ENCODE data around the gene R3HCC1L. TPM values are rescaled to one million over a fixed set of nuclear protein-coding genes. Genes with fewer than 3 reads are reported as not detected.

The R3HCC1L gene
- polyA plus RNA-seq, 2 of the 4 experiments (the other 2 are of a cell fraction), result 11.0 to 15.2 TPM

DNA sequence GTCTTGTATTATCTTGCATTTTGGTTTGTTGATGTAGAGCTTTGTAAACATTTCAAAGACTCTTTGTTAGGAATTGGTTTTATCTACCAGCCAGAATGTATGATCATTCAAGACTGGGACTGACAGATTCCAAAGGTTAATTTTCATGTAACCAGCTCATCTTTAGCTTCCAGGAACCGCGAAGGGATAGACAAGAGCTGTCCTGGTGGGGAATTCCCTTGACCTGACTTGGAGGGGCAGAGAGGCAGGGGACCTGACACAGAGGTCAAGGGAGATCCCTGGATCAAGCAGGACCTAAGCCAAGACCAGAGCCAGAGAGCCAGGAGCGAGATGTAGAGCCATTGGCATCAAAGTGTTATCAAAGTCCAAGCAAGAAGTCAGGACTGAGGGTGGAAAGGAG is 140.1 kb downstream of the R3HCC1L start:
- Histone ChIP-seq H3K9me3 (0 out of 3 replicates have a peak, but pooled peaks cover 2% of the 10 kb centered on the region), H3K4me1 (peaks cover 11% of the 10 kb centered on the region), H3K4me3 (no peak overlapping the region), H3K4me2 (no peak overlapping the region), H3K27ac (no peak overlapping the region)
- 75% methylated on average over 3 of the region's 3 CpGs for WGBS (ENCODE audit: missing lambda C conversion rate)
- TF ChIP-seq KDM5A (IDR thresholded peaks at IDR 0.05) (no peak), SREBF2 (IDR thresholded peaks at IDR 0.05) (no peak), HOXB5 (CRISPR knock-in tag; IDR thresholded peaks at IDR 0.05) (no peak), RNF2 (IDR thresholded peaks at IDR 0.05; ENCODE audit: borderline replicate concordance, low read depth) (no peak), CBX2 (IDR thresholded peaks at IDR 0.05; ENCODE audit: borderline replicate concordance, low read depth) (no peak), EHF (CRISPR knock-in tag; IDR thresholded peaks at IDR 0.05) (no peak), REST (IDR thresholded peaks at IDR 0.05) (no peak), RARB (CRISPR knock-in tag; IDR thresholded peaks at IDR 0.05) (no peak), ZSCAN20 (CRISPR knock-in tag; IDR thresholded peaks at IDR 0.05) (no peak), TFCP2L1 (CRISPR knock-in tag; IDR thresholded peaks at IDR 0.05) (no peak), USF2 (IDR thresholded peaks at IDR 0.05) (no peak), MAFK (IDR thresholded peaks at IDR 0.05; ENCODE audit: partially characterized antibody) (no peak), TP53 (CRISPR knock-in tag; IDR thresholded peaks at IDR 0.05) (no peak), CHD4 (IDR thresholded peaks at IDR 0.05; ENCODE audit: borderline replicate concordance) (no peak), ATOH8 (CRISPR knock-in tag; IDR thresholded peaks at IDR 0.05; ENCODE audit: low read depth) (no peak), HDAC2 (IDR thresholded peaks at IDR 0.05) (no peak), MAX (IDR thresholded peaks at IDR 0.05) (no peak)
- TF ChIP-seq, protein P1, sequence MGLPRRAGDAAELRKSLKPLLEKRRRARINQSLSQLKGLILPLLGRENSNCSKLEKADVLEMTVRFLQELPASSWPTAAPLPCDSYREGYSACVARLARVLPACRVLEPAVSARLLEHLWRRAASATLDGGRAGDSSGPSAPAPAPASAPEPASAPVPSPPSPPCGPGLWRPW (IDR thresholded peaks at IDR 0.05), result no peak
- TF ChIP-seq, protein P2, sequence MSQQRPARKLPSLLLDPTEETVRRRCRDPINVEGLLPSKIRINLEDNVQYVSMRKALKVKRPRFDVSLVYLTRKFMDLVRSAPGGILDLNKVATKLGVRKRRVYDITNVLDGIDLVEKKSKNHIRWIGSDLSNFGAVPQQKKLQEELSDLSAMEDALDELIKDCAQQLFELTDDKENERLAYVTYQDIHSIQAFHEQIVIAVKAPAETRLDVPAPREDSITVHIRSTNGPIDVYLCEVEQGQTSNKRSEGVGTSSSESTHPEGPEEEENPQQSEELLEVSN (IDR thresholded peaks at IDR 0.05; ENCODE audit: borderline replicate concordance, low read depth), result no peak
- ChIA-PET POLR2A (no interaction called here), CTCF (interaction anchor here (0.7 to 1.6 kb wide), 3 partner anchors 20 to 129 kb away, joined by 4 to 5 read pairs (median 4); no protein-coding TSS in a partner anchor)
- ATAC-seq, result no peak
- no peak for DNase-seq (ENCODE audit: low read depth in 1 of 2, low spot score in 1 of 2)
- FAIRE-seq, result no peak

DNA sequence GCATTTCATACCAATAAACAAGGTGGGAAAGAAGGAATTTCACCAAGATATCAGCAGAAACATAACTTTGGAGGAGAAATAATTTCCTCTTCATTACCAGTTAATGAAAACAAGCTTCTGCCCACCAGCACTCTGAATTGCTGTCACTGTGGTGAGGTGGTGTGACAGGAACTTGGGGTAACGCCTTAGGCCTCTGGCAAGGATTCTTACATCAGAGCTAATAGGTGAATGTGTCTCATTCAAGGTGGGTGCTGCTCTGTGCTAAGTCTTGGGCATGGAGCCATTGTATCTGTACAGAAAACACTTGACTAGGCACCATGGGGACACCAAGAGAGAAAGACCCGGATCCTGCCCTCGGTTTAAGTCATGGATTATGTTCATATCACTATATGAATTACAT is 141.9 kb downstream of the R3HCC1L start:
- Histone ChIP-seq H3K4me1 (no peaks in the 10 kb centered on the region), H3K27ac (no peak overlapping the region), H3K9me3 (0 out of 3 replicates have a peak, but pooled peaks cover 2% of the 10 kb centered on the region), H3K4me3 (no peak overlapping the region), H3K4me2 (no peak overlapping the region)
- ATAC-seq (no peak), FAIRE-seq (no peak), DNase-seq (ENCODE audit: low read depth in 1 of 2, low spot score in 1 of 2) (no peak)
- ChIA-PET CTCF (interaction anchor here (0.7 to 2.4 kb wide), 4 partner anchors 9 to 106 kb away, joined by 3 to 6 read pairs (median 4); partner anchors contain the start of gene LOXL4), POLR2A (no interaction called here)
- TF ChIP-seq PHF8 (IDR thresholded peaks at IDR 0.05; ENCODE audit: borderline replicate concordance, low read depth) (no peak), JUN (IDR thresholded peaks at IDR 0.05) (no peak), NR3C1 (IDR thresholded peaks at IDR 0.05) (no peak), HMGXB4 (CRISPR knock-in tag; IDR thresholded peaks at IDR 0.05; ENCODE audit: borderline replicate concordance) (no peak), ZSCAN20 (CRISPR knock-in tag; IDR thresholded peaks at IDR 0.05) (no peak), MAZ (IDR thresholded peaks at IDR 0.05; ENCODE audit: borderline replicate concordance, low read depth, low read length) (no peak), HEYL (CRISPR knock-in tag; IDR thresholded peaks at IDR 0.05) (no peak), SREBF2 (IDR thresholded peaks at IDR 0.05) (no peak), BHLHE40 (IDR thresholded peaks at IDR 0.05; ENCODE audit: low read depth, low read length) (no peak), MAX (IDR thresholded peaks at IDR 0.05) (no peak), RCOR1 (IDR thresholded peaks at IDR 0.05; ENCODE audit: low read depth, low read length) (no peak), JUNB (IDR thresholded peaks at IDR 0.05) (no peak), HDAC2 (IDR thresholded peaks at IDR 0.05) (no peak), RAD21 (conservative IDR thresholded peaks at IDR 0.05 in 1 of 2, IDR thresholded peaks at IDR 0.05 in 1 of 2) (no peak)
- 15% methylated on average over 3 of the region's 3 CpGs for WGBS (ENCODE audit: missing lambda C conversion rate)
